AG04449 (cell line): ENCODE results near the gene CNGA4.

Experiments used
- CTCF ChIA-PET: fragments of 350-600 bp; formaldehyde crosslinking; extraction: SDS; loops from one replicate; lab custom pipeline; 2021; ENCODE audit warnings: antibody characterized with exemption; lab: Yijun Ruan, JAX
- POLR2A ChIA-PET: fragments of 400-600, 350-600 bp; formaldehyde crosslinking; extraction: SDS; loops from one replicate; lab custom pipeline; 2020; ENCODE audit warnings: antibody characterized with exemption, inconsistent platforms; lab: Yijun Ruan, JAX
- DNase-seq: peaks from one replicate; pipeline ENCODE4 v3.0.0-alpha.2; 2010; ENCODE audit warnings: low read depth, low spot score
- H3K4me3 ChIP-seq: 2 replicates; pipeline ENCODE4 v1.5.1; 2011; ENCODE audit warnings: low read depth, mild to moderate bottlenecking, control low read depth, low read length
- TF ChIP-seq, protein P1 (sequence below): IDR thresholded peaks from one replicate; pipeline ENCODE4 v1.5.1; 2011; ENCODE audit warnings: mild to moderate bottlenecking, moderate library complexity, low read length, control low read depth, inconsistent platforms; ENCODE audit not compliant: insufficient read depth; ENCODE audit errors: missing control alignments

The CNGA4 gene

GRCh38 chr11:6258571-6259081 is 19.7 kb downstream of the CNGA4 start:
- POLR2A ChIA-PET: no interaction called here
- H3K4me3 ChIP-seq: no peak overlapping the region; the same call in 1 of the 2 replicates

DNA sequence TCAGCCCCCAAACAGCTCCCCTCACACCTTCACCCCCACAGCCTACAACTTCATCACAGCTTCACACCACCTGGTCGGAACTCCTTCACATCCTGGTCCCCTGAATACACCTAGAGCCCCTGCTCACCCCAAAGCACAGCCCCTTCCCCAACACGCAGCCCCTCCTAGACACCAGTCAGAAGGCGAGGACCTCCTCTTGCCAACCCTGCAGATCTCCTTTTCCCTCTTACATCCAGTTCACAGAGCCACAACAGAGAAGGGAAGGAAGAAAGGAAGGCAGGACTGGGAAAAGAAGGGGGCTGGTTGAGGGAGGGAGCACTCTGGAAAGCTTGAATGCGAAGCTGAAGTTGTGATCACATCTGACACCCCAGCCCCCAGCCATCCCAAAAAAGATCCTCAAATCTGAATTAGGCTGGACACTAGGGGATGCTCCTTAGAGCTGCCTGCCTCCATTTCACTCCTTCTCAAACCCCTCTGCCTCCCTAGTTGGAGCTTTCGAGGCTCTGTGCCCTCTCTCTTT is 21.4 kb downstream of the CNGA4 start:
- TF ChIP-seq, protein P1, sequence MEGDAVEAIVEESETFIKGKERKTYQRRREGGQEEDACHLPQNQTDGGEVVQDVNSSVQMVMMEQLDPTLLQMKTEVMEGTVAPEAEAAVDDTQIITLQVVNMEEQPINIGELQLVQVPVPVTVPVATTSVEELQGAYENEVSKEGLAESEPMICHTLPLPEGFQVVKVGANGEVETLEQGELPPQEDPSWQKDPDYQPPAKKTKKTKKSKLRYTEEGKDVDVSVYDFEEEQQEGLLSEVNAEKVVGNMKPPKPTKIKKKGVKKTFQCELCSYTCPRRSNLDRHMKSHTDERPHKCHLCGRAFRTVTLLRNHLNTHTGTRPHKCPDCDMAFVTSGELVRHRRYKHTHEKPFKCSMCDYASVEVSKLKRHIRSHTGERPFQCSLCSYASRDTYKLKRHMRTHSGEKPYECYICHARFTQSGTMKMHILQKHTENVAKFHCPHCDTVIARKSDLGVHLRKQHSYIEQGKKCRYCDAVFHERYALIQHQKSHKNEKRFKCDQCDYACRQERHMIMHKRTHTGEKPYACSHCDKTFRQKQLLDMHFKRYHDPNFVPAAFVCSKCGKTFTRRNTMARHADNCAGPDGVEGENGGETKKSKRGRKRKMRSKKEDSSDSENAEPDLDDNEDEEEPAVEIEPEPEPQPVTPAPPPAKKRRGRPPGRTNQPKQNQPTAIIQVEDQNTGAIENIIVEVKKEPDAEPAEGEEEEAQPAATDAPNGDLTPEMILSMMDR: no peak
- CTCF ChIA-PET: interaction anchor here (1.4 to 14.3 kb wide), 3 partner anchors 8 to 96 kb away, joined by 4 to 494 read pairs (median 30); no protein-coding TSS in a partner anchor
- no peak overlapping the region for H3K4me3 ChIP-seq
- no peak for DNase-seq
- POLR2A ChIA-PET: no interaction called here

More at GRCh38 chr11:6258571-6259081, 19.7 kb downstream of the CNGA4 start:
- TF ChIP-seq, protein P1: no peak
- CTCF ChIA-PET: interaction anchor here (0.6 to 14.3 kb wide), 7 partner anchors 8 to 98 kb away, joined by 3 to 494 read pairs (median 4); no protein-coding TSS in a partner anchor
- no peak for DNase-seq

DNA sequence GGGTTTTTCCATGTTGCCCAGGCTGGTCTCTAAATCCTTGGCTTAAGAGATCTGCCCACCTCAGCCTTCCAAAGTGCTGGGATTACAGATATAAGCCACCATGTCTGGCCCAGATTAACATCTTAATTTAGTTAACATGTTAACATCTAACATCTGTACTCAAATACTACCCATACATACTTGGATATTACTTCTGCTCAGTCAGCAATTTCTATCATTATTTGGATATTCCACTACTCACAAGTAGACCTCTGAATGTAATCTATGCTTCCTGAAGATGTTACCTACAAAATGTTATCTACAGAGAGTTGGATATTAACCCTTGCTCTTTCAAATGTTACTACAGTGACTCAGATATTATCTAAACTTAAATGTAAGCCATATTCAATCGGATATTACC is 24.8 kb downstream of the CNGA4 start:
- ChIA-PET CTCF (interaction anchor here (3.6 kb wide), 1 partner anchor 12 kb away, joined by 30 read pairs; no protein-coding TSS in a partner anchor), POLR2A (no interaction called here)

GRCh38 chr11:6268820-6269219 is 29.9 kb downstream of the CNGA4 start:
- no peak for DNase-seq
- ChIA-PET POLR2A (no interaction called here), CTCF (interaction anchor here (0.7 to 2.5 kb wide), 3 partner anchors 14 to 48 kb away, joined by 3 to 14 read pairs (median 3); no protein-coding TSS in a partner anchor)
- TF ChIP-seq, protein P1: no peak
- no peak overlapping the region for H3K4me3 ChIP-seq

More for the DNA sequence above, 24.8 kb downstream of the CNGA4 start:
- TF ChIP-seq, protein P1: no peak
- H3K4me3 ChIP-seq: no peak overlapping the region
- no peak for DNase-seq

GRCh38 chr11:6269994-6270393 is 31.1 kb downstream of the CNGA4 start:
- no peak overlapping the region for H3K4me3 ChIP-seq
- no peak for DNase-seq
- CTCF ChIA-PET: interaction anchor here (0.9 to 2.2 kb wide), 2 partner anchors 19 to 23 kb away, joined by 3 to 13 read pairs; no protein-coding TSS in a partner anchor
- TF ChIP-seq, protein P1: no peak
- POLR2A ChIA-PET: no interaction called here

DNA sequence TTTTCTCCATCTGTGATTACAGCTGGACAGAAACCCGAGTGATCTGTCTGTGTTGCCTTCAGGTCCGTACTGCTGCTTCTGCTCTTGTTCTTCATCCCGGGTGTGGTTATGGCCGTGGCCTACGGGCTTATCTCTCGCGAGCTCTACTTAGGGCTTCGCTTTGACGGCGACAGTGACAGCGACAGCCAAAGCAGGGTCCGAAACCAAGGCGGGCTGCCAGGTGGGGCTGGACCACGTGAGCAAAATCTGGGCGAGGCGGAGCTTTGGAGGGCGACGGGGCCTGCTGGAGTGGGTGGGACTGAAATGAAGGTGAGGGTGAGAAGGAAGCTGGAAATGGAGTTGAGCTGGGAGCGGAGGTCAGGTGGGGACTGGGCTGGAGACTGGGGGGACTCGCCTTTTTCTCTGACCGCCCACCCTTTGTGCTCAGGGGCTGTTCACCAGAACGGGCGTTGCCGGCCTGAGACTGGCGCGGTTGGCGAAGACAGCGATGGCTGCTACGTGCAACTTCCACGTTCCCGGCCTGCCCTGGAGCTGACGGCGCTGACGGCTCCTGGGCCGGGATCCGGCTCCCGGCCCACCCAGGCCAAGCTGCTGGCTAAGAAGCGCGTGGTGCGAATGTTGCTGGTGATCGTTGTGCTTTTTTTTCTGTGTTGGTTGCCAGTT is 31.8 kb downstream of the CNGA4 start:
- ChIA-PET POLR2A (no interaction called here), CTCF (interaction anchor here (0.9 to 2.2 kb wide), 3 partner anchors 20 to 93 kb away, joined by 3 to 13 read pairs (median 4); no protein-coding TSS in a partner anchor)
- TF ChIP-seq, protein P1: no peak
- DNase-seq: no peak
- H3K4me3 ChIP-seq: no peak overlapping the region
